Measurements from ENCODE around the gene ZNG1C.
"Not testable (repeated sequence)": the region's sequence is repeated elsewhere in the genome, so short reads cannot be mapped to it uniquely, and the experiment has no call there.

ZNG1C gene

GRCh38 chr9:68330531-68331173 is 88.9 kb downstream of the ZNG1C start:
- not testable (repeated sequence) for H3K27me3 ChIP-seq (ENCODE audit: control insufficient read depth in 1 of 2, insufficient read depth in 1 of 2, low read length in 2 of 2); H3K9ac ChIP-seq (ENCODE audit: low read length); H2BK120ac ChIP-seq (ENCODE audit: low read depth, low read length); H3K18ac ChIP-seq (ENCODE audit: low read depth in 1 of 2, low read length in 2 of 2); H3K4ac ChIP-seq (ENCODE audit: low read depth in 1 of 2, low read length in 2 of 2); H3K36me3 ChIP-seq (ENCODE audit: control insufficient read depth in 1 of 2, insufficient read depth in 2 of 2, low read depth in 1 of 2, low read length in 2 of 2); H2BK12ac ChIP-seq (ENCODE audit: low read length in 2 of 2); H3K4me2 ChIP-seq (ENCODE audit: low read length, poor library complexity, severe bottlenecking); H4K8ac ChIP-seq (ENCODE audit: low read length); H3K4me1 ChIP-seq (ENCODE audit: control insufficient read depth, insufficient read depth, low read depth, low read length); H4K91ac ChIP-seq (ENCODE audit: low read length); H2AK5ac ChIP-seq (ENCODE audit: low read length, severe bottlenecking); DNase-seq; H3K9me3 ChIP-seq (ENCODE audit: control insufficient read depth, low read length); H3K4me3 ChIP-seq (ENCODE audit: insufficient read depth in 1 of 2, low read depth in 1 of 2, low read length in 2 of 2); H3K23ac ChIP-seq (ENCODE audit: low read length in 2 of 2); H2BK15ac ChIP-seq (ENCODE audit: low read depth, poor library complexity, severe bottlenecking); H3K79me1 ChIP-seq (replicated peaks; ENCODE audit: low read length, poor library complexity, severe bottlenecking); H2BK5ac ChIP-seq (ENCODE audit: low read depth, low read length, poor library complexity, severe bottlenecking); H2AFZ ChIP-seq (ENCODE audit: low read depth, low read length); H3K14ac ChIP-seq (ENCODE audit: low read length in 2 of 2); H3K27ac ChIP-seq (ENCODE audit: low read length, poor library complexity, severe bottlenecking)
- 80% methylated on average over 7 of the region's 11 CpGs for WGBS

GRCh38 chr9:68332122-68332521 is 90.3 kb downstream of the ZNG1C start:
- H3K36me3 ChIP-seq (ENCODE audit: control insufficient read depth in 1 of 2, insufficient read depth in 2 of 2, low read depth in 1 of 2, low read length in 2 of 2); H2AFZ ChIP-seq (ENCODE audit: low read depth, low read length); H2BK15ac ChIP-seq (ENCODE audit: low read depth, poor library complexity, severe bottlenecking); H2BK12ac ChIP-seq (ENCODE audit: low read length in 2 of 2); H3K9ac ChIP-seq (ENCODE audit: low read length); H3K4me2 ChIP-seq (ENCODE audit: low read length, poor library complexity, severe bottlenecking); H3K23ac ChIP-seq (ENCODE audit: low read length in 2 of 2); H3K27me3 ChIP-seq (ENCODE audit: control insufficient read depth in 1 of 2, insufficient read depth in 1 of 2, low read length in 2 of 2); H3K4me3 ChIP-seq (ENCODE audit: insufficient read depth in 1 of 2, low read depth in 1 of 2, low read length in 2 of 2); H3K79me1 ChIP-seq (replicated peaks; ENCODE audit: low read length, poor library complexity, severe bottlenecking); H3K4me1 ChIP-seq (ENCODE audit: control insufficient read depth, insufficient read depth, low read depth, low read length); H3K9me3 ChIP-seq (ENCODE audit: control insufficient read depth, low read length); DNase-seq; H3K14ac ChIP-seq (ENCODE audit: low read length in 2 of 2); H2BK5ac ChIP-seq (ENCODE audit: low read depth, low read length, poor library complexity, severe bottlenecking); H2BK120ac ChIP-seq (ENCODE audit: low read depth, low read length); H4K91ac ChIP-seq (ENCODE audit: low read length); H4K8ac ChIP-seq (ENCODE audit: low read length); H3K18ac ChIP-seq (ENCODE audit: low read depth in 1 of 2, low read length in 2 of 2); H3K4ac ChIP-seq (ENCODE audit: low read depth in 1 of 2, low read length in 2 of 2); H2AK5ac ChIP-seq (ENCODE audit: low read length, severe bottlenecking); H3K27ac ChIP-seq (ENCODE audit: low read length, poor library complexity, severe bottlenecking): not testable (repeated sequence)
- WGBS, result no CpG with 5 or more reads among the region's 1 CpG

DNA sequence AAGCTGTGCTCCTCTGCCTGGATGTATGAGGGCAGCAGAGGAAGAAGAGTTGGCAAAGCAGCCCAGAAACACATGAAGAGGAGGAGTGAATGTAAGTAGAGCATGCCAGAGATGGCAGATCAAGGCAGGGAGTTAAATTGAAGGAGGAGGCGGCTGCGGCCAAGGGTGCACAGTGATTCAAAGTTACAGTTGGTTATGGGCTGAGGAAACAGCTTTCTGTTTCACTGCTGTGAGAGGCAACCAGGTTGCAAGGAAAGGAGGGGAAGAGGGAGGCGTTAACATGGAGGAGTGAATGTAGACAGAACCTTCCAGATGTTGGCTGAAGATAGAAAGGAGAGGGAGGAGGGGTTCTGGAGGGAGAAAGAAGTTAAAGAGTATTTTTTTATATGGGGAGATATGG is 94.2 kb downstream of the ZNG1C start:
- not testable (repeated sequence) for H2BK15ac ChIP-seq (ENCODE audit: low read depth, poor library complexity, severe bottlenecking); H3K9me3 ChIP-seq (ENCODE audit: control insufficient read depth, low read length); H2BK12ac ChIP-seq (ENCODE audit: low read length in 2 of 2); H3K4me2 ChIP-seq (ENCODE audit: low read length, poor library complexity, severe bottlenecking); H4K8ac ChIP-seq (ENCODE audit: low read length); H3K36me3 ChIP-seq (ENCODE audit: control insufficient read depth in 1 of 2, insufficient read depth in 2 of 2, low read depth in 1 of 2, low read length in 2 of 2); H3K4me3 ChIP-seq (ENCODE audit: insufficient read depth in 1 of 2, low read depth in 1 of 2, low read length in 2 of 2); DNase-seq; H3K23ac ChIP-seq (ENCODE audit: low read length in 2 of 2); H3K79me1 ChIP-seq (replicated peaks; ENCODE audit: low read length, poor library complexity, severe bottlenecking); H2AFZ ChIP-seq (ENCODE audit: low read depth, low read length); H2AK5ac ChIP-seq (ENCODE audit: low read length, severe bottlenecking); H3K9ac ChIP-seq (ENCODE audit: low read length); H3K27ac ChIP-seq (ENCODE audit: low read length, poor library complexity, severe bottlenecking); H3K4me1 ChIP-seq (ENCODE audit: control insufficient read depth, insufficient read depth, low read depth, low read length); H3K18ac ChIP-seq (ENCODE audit: low read depth in 1 of 2, low read length in 2 of 2); H4K91ac ChIP-seq (ENCODE audit: low read length); H2BK120ac ChIP-seq (ENCODE audit: low read depth, low read length); H2BK5ac ChIP-seq (ENCODE audit: low read depth, low read length, poor library complexity, severe bottlenecking); H3K4ac ChIP-seq (ENCODE audit: low read depth in 1 of 2, low read length in 2 of 2); H3K27me3 ChIP-seq (ENCODE audit: control insufficient read depth in 1 of 2, insufficient read depth in 1 of 2, low read length in 2 of 2); H3K14ac ChIP-seq (ENCODE audit: low read length in 2 of 2)
- WGBS, result no CpG with 5 or more reads among the region's 3 CpGs

GRCh38 chr9:68336639-68337339 is 95.0 kb downstream of the ZNG1C start:
- H3K4ac ChIP-seq (ENCODE audit: low read depth in 1 of 2, low read length in 2 of 2); H2BK12ac ChIP-seq (ENCODE audit: low read length in 2 of 2); H2AFZ ChIP-seq (ENCODE audit: low read depth, low read length); H2AK5ac ChIP-seq (ENCODE audit: low read length, severe bottlenecking); H3K4me3 ChIP-seq (ENCODE audit: insufficient read depth in 1 of 2, low read depth in 1 of 2, low read length in 2 of 2); H2BK120ac ChIP-seq (ENCODE audit: low read depth, low read length); H3K14ac ChIP-seq (ENCODE audit: low read length in 2 of 2); H4K8ac ChIP-seq (ENCODE audit: low read length); H3K18ac ChIP-seq (ENCODE audit: low read depth in 1 of 2, low read length in 2 of 2); H4K91ac ChIP-seq (ENCODE audit: low read length); DNase-seq; H3K4me2 ChIP-seq (ENCODE audit: low read length, poor library complexity, severe bottlenecking); H2BK15ac ChIP-seq (ENCODE audit: low read depth, poor library complexity, severe bottlenecking); H2BK5ac ChIP-seq (ENCODE audit: low read depth, low read length, poor library complexity, severe bottlenecking); H3K36me3 ChIP-seq (ENCODE audit: control insufficient read depth in 1 of 2, insufficient read depth in 2 of 2, low read depth in 1 of 2, low read length in 2 of 2); H3K27me3 ChIP-seq (ENCODE audit: control insufficient read depth in 1 of 2, insufficient read depth in 1 of 2, low read length in 2 of 2); H3K4me1 ChIP-seq (ENCODE audit: control insufficient read depth, insufficient read depth, low read depth, low read length); H3K79me1 ChIP-seq (replicated peaks; ENCODE audit: low read length, poor library complexity, severe bottlenecking); H3K9ac ChIP-seq (ENCODE audit: low read length); H3K9me3 ChIP-seq (ENCODE audit: control insufficient read depth, low read length); H3K27ac ChIP-seq (ENCODE audit: low read length, poor library complexity, severe bottlenecking); H3K23ac ChIP-seq (ENCODE audit: low read length in 2 of 2): not testable (repeated sequence)
- WGBS, result no CpG with 5 or more reads among the region's 10 CpGs

Data from mesenchymal stem cell (in vitro differentiated cells and primary cell).